ENCODE data around the gene GK. TPM values are rescaled to one million over a fixed set of nuclear protein-coding genes. Genes with fewer than 3 reads are reported as not detected.

The GK gene
- total and polyA plus RNA-seq, 2 of the 8 experiments (the other 6 are each of a cell fraction or from before 2014, with no cell fraction given), result 2.9 to 11.2 TPM

GRCh38 chrX:30751497-30751896 lies 98.3 kb downstream of the GK start (continued):
- TF ChIP-seq, protein P1, sequence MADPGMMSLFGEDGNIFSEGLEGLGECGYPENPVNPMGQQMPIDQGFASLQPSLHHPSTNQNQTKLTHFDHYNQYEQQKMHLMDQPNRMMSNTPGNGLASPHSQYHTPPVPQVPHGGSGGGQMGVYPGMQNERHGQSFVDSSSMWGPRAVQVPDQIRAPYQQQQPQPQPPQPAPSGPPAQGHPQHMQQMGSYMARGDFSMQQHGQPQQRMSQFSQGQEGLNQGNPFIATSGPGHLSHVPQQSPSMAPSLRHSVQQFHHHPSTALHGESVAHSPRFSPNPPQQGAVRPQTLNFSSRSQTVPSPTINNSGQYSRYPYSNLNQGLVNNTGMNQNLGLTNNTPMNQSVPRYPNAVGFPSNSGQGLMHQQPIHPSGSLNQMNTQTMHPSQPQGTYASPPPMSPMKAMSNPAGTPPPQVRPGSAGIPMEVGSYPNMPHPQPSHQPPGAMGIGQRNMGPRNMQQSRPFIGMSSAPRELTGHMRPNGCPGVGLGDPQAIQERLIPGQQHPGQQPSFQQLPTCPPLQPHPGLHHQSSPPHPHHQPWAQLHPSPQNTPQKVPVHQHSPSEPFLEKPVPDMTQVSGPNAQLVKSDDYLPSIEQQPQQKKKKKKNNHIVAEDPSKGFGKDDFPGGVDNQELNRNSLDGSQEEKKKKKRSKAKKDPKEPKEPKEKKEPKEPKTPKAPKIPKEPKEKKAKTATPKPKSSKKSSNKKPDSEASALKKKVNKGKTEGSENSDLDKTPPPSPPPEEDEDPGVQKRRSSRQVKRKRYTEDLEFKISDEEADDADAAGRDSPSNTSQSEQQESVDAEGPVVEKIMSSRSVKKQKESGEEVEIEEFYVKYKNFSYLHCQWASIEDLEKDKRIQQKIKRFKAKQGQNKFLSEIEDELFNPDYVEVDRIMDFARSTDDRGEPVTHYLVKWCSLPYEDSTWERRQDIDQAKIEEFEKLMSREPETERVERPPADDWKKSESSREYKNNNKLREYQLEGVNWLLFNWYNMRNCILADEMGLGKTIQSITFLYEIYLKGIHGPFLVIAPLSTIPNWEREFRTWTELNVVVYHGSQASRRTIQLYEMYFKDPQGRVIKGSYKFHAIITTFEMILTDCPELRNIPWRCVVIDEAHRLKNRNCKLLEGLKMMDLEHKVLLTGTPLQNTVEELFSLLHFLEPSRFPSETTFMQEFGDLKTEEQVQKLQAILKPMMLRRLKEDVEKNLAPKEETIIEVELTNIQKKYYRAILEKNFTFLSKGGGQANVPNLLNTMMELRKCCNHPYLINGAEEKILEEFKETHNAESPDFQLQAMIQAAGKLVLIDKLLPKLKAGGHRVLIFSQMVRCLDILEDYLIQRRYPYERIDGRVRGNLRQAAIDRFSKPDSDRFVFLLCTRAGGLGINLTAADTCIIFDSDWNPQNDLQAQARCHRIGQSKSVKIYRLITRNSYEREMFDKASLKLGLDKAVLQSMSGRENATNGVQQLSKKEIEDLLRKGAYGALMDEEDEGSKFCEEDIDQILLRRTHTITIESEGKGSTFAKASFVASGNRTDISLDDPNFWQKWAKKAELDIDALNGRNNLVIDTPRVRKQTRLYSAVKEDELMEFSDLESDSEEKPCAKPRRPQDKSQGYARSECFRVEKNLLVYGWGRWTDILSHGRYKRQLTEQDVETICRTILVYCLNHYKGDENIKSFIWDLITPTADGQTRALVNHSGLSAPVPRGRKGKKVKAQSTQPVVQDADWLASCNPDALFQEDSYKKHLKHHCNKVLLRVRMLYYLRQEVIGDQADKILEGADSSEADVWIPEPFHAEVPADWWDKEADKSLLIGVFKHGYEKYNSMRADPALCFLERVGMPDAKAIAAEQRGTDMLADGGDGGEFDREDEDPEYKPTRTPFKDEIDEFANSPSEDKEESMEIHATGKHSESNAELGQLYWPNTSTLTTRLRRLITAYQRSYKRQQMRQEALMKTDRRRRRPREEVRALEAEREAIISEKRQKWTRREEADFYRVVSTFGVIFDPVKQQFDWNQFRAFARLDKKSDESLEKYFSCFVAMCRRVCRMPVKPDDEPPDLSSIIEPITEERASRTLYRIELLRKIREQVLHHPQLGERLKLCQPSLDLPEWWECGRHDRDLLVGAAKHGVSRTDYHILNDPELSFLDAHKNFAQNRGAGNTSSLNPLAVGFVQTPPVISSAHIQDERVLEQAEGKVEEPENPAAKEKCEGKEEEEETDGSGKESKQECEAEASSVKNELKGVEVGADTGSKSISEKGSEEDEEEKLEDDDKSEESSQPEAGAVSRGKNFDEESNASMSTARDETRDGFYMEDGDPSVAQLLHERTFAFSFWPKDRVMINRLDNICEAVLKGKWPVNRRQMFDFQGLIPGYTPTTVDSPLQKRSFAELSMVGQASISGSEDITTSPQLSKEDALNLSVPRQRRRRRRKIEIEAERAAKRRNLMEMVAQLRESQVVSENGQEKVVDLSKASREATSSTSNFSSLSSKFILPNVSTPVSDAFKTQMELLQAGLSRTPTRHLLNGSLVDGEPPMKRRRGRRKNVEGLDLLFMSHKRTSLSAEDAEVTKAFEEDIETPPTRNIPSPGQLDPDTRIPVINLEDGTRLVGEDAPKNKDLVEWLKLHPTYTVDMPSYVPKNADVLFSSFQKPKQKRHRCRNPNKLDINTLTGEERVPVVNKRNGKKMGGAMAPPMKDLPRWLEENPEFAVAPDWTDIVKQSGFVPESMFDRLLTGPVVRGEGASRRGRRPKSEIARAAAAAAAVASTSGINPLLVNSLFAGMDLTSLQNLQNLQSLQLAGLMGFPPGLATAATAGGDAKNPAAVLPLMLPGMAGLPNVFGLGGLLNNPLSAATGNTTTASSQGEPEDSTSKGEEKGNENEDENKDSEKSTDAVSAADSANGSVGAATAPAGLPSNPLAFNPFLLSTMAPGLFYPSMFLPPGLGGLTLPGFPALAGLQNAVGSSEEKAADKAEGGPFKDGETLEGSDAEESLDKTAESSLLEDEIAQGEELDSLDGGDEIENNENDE (IDR thresholded peaks at IDR 0.05; ENCODE audit: insufficient replicate concordance, low read length), result no peak
- TF ChIP-seq ATF2 (IDR thresholded peaks at IDR 0.05; ENCODE audit: low read length) (no peak), RBBP5 (IDR thresholded peaks at IDR 0.05; ENCODE audit: borderline replicate concordance, low read depth, low read length) (no peak), TBP (IDR thresholded peaks at IDR 0.05; ENCODE audit: low read depth, low read length) (no peak), KDM5A (IDR thresholded peaks at IDR 0.05; ENCODE audit: low read length) (no peak), CTCF (IDR thresholded peaks at IDR 0.05; ENCODE audit: control extremely low read depth in 1 of 3, insufficient read depth in 1 of 3, low read depth in 1 of 3, low read length in 3 of 3) (no peak)

Data from H1 (cell line).